MCF 10A (cell line): ENCODE data around the gene FGF14. TPM values are rescaled to one million over a fixed set of nuclear protein-coding genes. Genes with fewer than 3 reads are reported as not detected.

Experiments
- BruUV-seq: library from RNA; stranded (reverse); fragments of 400-500 nt; replicated peaks from 2 replicates; lab custom pipeline; 2021; lab: Mats Ljungman, UMichigan
- CTCF ChIA-PET: fragments of 300-600 bp; sonication (Branson Sonifier 250); formaldehyde crosslinking; extraction: SDS; loops from one replicate; lab custom pipeline; 2021; ENCODE audit warnings: antibody characterized with exemption, inconsistent platforms; lab: Yijun Ruan, JAX
- POLR2A ChIA-PET: fragments of 300-600, 350-650 bp; sonication (Branson Sonifier 250); formaldehyde crosslinking; extraction: SDS; loops from one replicate; lab custom pipeline; 2020; ENCODE audit warnings: antibody characterized with exemption, inconsistent platforms; lab: Yijun Ruan, JAX
- DNase-seq: peaks from one replicate; pipeline ENCODE4 v3.0.0-alpha.2; 2018; ENCODE audit not compliant: unreplicated experiment
- H3K27ac Mint-ChIP-seq: one replicate; pipeline ENCODE4 v1.8.0; 2022; ENCODE audit warnings: mild to moderate bottlenecking, low read depth, mixed read lengths; ENCODE audit not compliant: unreplicated experiment
- H3K27me3 Mint-ChIP-seq: one replicate; pipeline ENCODE4 v1.8.0; 2022; ENCODE audit warnings: mixed read lengths; ENCODE audit not compliant: insufficient read depth, unreplicated experiment
- H3K36me3 Mint-ChIP-seq: one replicate; pipeline ENCODE4 v1.8.0; 2022; ENCODE audit warnings: mild to moderate bottlenecking, moderate library complexity, mixed read lengths; ENCODE audit not compliant: insufficient read depth, unreplicated experiment
- H3K4me1 Mint-ChIP-seq: one replicate; pipeline ENCODE4 v1.8.0; 2022; ENCODE audit warnings: mixed read lengths; ENCODE audit not compliant: insufficient read depth, unreplicated experiment
- H3K4me3 Mint-ChIP-seq: one replicate; pipeline ENCODE4 v1.8.0; 2022; ENCODE audit warnings: mild to moderate bottlenecking, moderate library complexity, mixed read lengths; ENCODE audit not compliant: unreplicated experiment
- H3K9me3 Mint-ChIP-seq: one replicate; pipeline ENCODE4 v1.8.0; 2022; ENCODE audit warnings: mixed read lengths; ENCODE audit not compliant: unreplicated experiment
- CTCF ChIP-seq: fragments of 200-600 bp; IDR thresholded peaks from one replicate; pipeline ENCODE4 v1.8.0; 2022; ENCODE audit warnings: antibody characterized with exemption, mild to moderate bottlenecking; ENCODE audit not compliant: unreplicated experiment
- intact Hi-C: fragments of 100-400 bp; cut with micrococcal nuclease; formaldehyde crosslinking; loops from 2 replicates; pipeline ENCODE4 v1.14.1; 2022
- total RNA-seq: library from RNA; stranded (reverse); gene quantifications from 2 replicates; pipeline ENCODE4 v1.2.3, GENCODE V29; 2022

FGF14 gene
- total RNA-seq, 1 experiment from 2014 or later, result not detected

- BruUV-seq, result no TSS peak
- ChIA-PET POLR2A (interaction anchor here (1.2 kb wide), 1 partner anchor 10 kb away, joined by 3 read pairs; no protein-coding TSS in a partner anchor), CTCF (interaction anchor here (1.3 kb wide), 1 partner anchor 11 kb away, joined by 5 read pairs; no protein-coding TSS in a partner anchor)
- no peaks in the 10 kb centered on the region for H3K27me3 Mint-ChIP-seq
- H3K4me1 Mint-ChIP-seq, result no peaks in the 10 kb centered on the region
- no peak overlapping the region for H3K27ac Mint-ChIP-seq
- no peak for TF ChIP-seq CTCF
- H3K9me3 Mint-ChIP-seq, result no peaks in the 10 kb centered on the region
- no peak overlapping the region for H3K4me3 Mint-ChIP-seq
- no peak for DNase-seq
- intact Hi-C loops, result no loop called here
- no peaks in the 10 kb centered on the region for H3K36me3 Mint-ChIP-seq
These were observed 21.8 kb downstream of the FGF14 start for GRCh38 chr13:102380012-102380411.

GRCh38 chr13:102376318-102376717, 25.5 kb downstream of the FGF14 start:
- no peaks in the 10 kb centered on the region for H3K36me3 Mint-ChIP-seq
- CTCF ChIA-PET, result no interaction called here

GRCh38 chr13:102374726-102375125, 27.1 kb downstream of the FGF14 start:
- no peak for TF ChIP-seq CTCF
- ChIA-PET CTCF (interaction anchor here (1.8 kb wide), 1 partner anchor 20 kb away, joined by 8 read pairs; no protein-coding TSS in a partner anchor), POLR2A (no interaction called here)
- no peak overlapping the region for H3K4me3 Mint-ChIP-seq
- no peak overlapping the region for H3K27ac Mint-ChIP-seq
- no peaks in the 10 kb centered on the region for H3K27me3 Mint-ChIP-seq
- no peak for DNase-seq
- no TSS peak for BruUV-seq
- no peaks in the 10 kb centered on the region for H3K36me3 Mint-ChIP-seq
- no peaks in the 10 kb centered on the region for H3K4me1 Mint-ChIP-seq
- intact Hi-C loops, result no loop called here
- no peaks in the 10 kb centered on the region for H3K9me3 Mint-ChIP-seq

More at GRCh38 chr13:102376318-102376717, 25.5 kb downstream of the FGF14 start:
- intact Hi-C loops, result loop anchor here (2.0 kb wide), 1 partner anchor 66 kb away; no protein-coding TSS in a partner anchor
- no TSS peak for BruUV-seq
- POLR2A ChIA-PET, result no interaction called here
- TF ChIP-seq CTCF, result no peak
- Mint-ChIP-seq H3K9me3 (no peaks in the 10 kb centered on the region), H3K4me3 (no peak overlapping the region), H3K27ac (no peak overlapping the region), H3K4me1 (no peaks in the 10 kb centered on the region), H3K27me3 (no peaks in the 10 kb centered on the region)
- no peak for DNase-seq

GRCh38 chr13:102374233-102374632, 27.6 kb downstream of the FGF14 start:
- no peaks in the 10 kb centered on the region for H3K36me3 Mint-ChIP-seq
- H3K27me3 Mint-ChIP-seq, result no peaks in the 10 kb centered on the region
- POLR2A ChIA-PET, result interaction anchor here (2.1 kb wide), 1 partner anchor 20 kb away, joined by 5 read pairs; no protein-coding TSS in a partner anchor
- H3K4me1 Mint-ChIP-seq, result no peaks in the 10 kb centered on the region
- H3K4me3 Mint-ChIP-seq, result no peak overlapping the region
- DNase-seq, result no peak
- no peak overlapping the region for H3K27ac Mint-ChIP-seq
- no TSS peak for BruUV-seq
- intact Hi-C loops, result no loop called here
- no peak for TF ChIP-seq CTCF
- no peaks in the 10 kb centered on the region for H3K9me3 Mint-ChIP-seq
- CTCF ChIA-PET, result interaction anchor here (1.8 kb wide), 1 partner anchor 20 kb away, joined by 8 read pairs; no protein-coding TSS in a partner anchor
